ENCODE measurements around the gene CPNE7. TPM values are rescaled to one million over a fixed set of nuclear protein-coding genes. Genes with fewer than 3 reads are reported as not detected.
"Not testable (repeated sequence)": the region's sequence is repeated elsewhere in the genome, so short reads cannot be mapped to it uniquely, and the experiment has no call there.

The CPNE7 gene
- total and polyA plus RNA-seq, 10 of the 15 experiments (the other 5 are each of a cell fraction or from before 2014, with no cell fraction given) = 0.29 to 46.9 (median 17.5) TPM

GRCh38 chr16:89633064-89633631, 57.6 kb downstream of the CPNE7 start (continued):
- TF ChIP-seq ATF7 (IDR thresholded peaks at IDR 0.05; ENCODE audit: low read depth) (no peak), EGR1 (IDR thresholded peaks at IDR 0.05; ENCODE audit: borderline replicate concordance in 1 of 2, low read depth in 2 of 2, low read length in 2 of 2) (no peak)

GRCh38 chr16:89634463-89635385, 59.2 kb downstream of the CPNE7 start:
- H3K4me1 ChIP-seq (ENCODE audit: control insufficient read depth, insufficient read depth, low read length); H3K9ac ChIP-seq (ENCODE audit: control insufficient read depth, insufficient read depth, low read length); in situ Hi-C loops (cut with MboI); BruUV-seq (replicated peaks); H3K27me3 ChIP-seq (replicated peaks in 1 of 2; ENCODE audit: control insufficient read depth in 2 of 2, insufficient read depth in 2 of 2, low read length in 1 of 2); H3K4me3 ChIP-seq; H2AFZ ChIP-seq (ENCODE audit: control insufficient read depth, low read depth, low read length); intact Hi-C loops (cut with micrococcal nuclease; ENCODE audit: unreplicated experiment); CTCF ChIA-PET; DNase-seq (ENCODE audit: low read depth, low spot score); RAD21 ChIA-PET (ENCODE audit: unreplicated experiment); POLR2A ChIA-PET; H3K79me2 ChIP-seq (ENCODE audit: control insufficient read depth, insufficient read depth, low read length); ATAC-seq; H4K20me1 ChIP-seq (ENCODE audit: control insufficient read depth, insufficient read depth); H3K36me3 ChIP-seq (ENCODE audit: control insufficient read depth in 2 of 2, insufficient read depth in 2 of 2, low read length in 1 of 2); H3K9me3 ChIP-seq (replicated peaks; ENCODE audit: control insufficient read depth, insufficient read depth, low read length); SMC1A ChIA-PET (ENCODE audit: uncharacterized antibody, unreplicated experiment); H3K4me2 ChIP-seq (ENCODE audit: control insufficient read depth, insufficient read depth); H3K27ac ChIP-seq (ENCODE audit: control insufficient read depth, insufficient read depth): not testable (repeated sequence)
- WGBS (ENCODE audit: insufficient coverage, insufficient replicate concordance, low lambda C conversion rate, missing lambda C conversion rate) = 23% methylated on average over 2 of the region's 2 CpGs
- peak; percentile 85 for FAIRE-seq

- POLR2A ChIA-PET = no interaction called here
- intact Hi-C loops (cut with micrococcal nuclease; ENCODE audit: unreplicated experiment) = no loop called here
- Histone ChIP-seq H3K27ac (ENCODE audit: control insufficient read depth, insufficient read depth) (no peak overlapping the region), H3K79me2 (ENCODE audit: control insufficient read depth, insufficient read depth, low read length) (no peaks in the 10 kb centered on the region), H3K9ac (ENCODE audit: control insufficient read depth, insufficient read depth, low read length) (no peak overlapping the region), H3K4me3 (no peak overlapping the region), H2AFZ (ENCODE audit: control insufficient read depth, low read depth, low read length) (no peak overlapping the region), H3K9me3 (replicated peaks; ENCODE audit: control insufficient read depth, insufficient read depth, low read length) (peaks cover 2% of the 10 kb centered on the region; the same call in 1 of the 3 replicates), H4K20me1 (ENCODE audit: control insufficient read depth, insufficient read depth) (no peaks in the 10 kb centered on the region), H3K27me3 (replicated peaks in 1 of 2; ENCODE audit: control insufficient read depth in 2 of 2, insufficient read depth in 2 of 2, low read length in 1 of 2) (no peaks in the 10 kb centered on the region; a peak in 1 of 4 replicates), H3K4me2 (ENCODE audit: control insufficient read depth, insufficient read depth) (no peak overlapping the region), H3K36me3 (ENCODE audit: control insufficient read depth in 2 of 2, insufficient read depth in 2 of 2, low read length in 1 of 2) (no peaks in the 10 kb centered on the region), H3K4me1 (ENCODE audit: control insufficient read depth, insufficient read depth, low read length) (no peaks in the 10 kb centered on the region)
- FAIRE-seq (no peak), ATAC-seq (no peak), DNase-seq (ENCODE audit: low read depth, low spot score) (no peak)
- TF ChIP-seq NFXL1 (IDR thresholded peaks at IDR 0.05; ENCODE audit: borderline replicate concordance) (no peak), CREM (IDR thresholded peaks at IDR 0.05; ENCODE audit: low read depth) (no peak), MEF2B (IDR thresholded peaks at IDR 0.05; ENCODE audit: partially characterized antibody, poor library complexity, severe bottlenecking) (no peak), TCF12 (IDR thresholded peaks at IDR 0.05; ENCODE audit: low read depth, low read length) (no peak), CHD1 (IDR thresholded peaks at IDR 0.05; ENCODE audit: low read depth, low read length) (no peak), RAD21 (IDR thresholded peaks at IDR 0.05; ENCODE audit: insufficient read depth, low read depth, low read length) (no peak), NR2F1 (conservative IDR thresholded peaks at IDR 0.05) (no peak)
- RAD21 ChIA-PET (ENCODE audit: unreplicated experiment) = no interaction called here
- in situ Hi-C loops (cut with MboI) = no loop called here
- BruUV-seq (replicated peaks) = no TSS peak
- SMC1A ChIA-PET (ENCODE audit: uncharacterized antibody, unreplicated experiment) = no interaction called here
- CTCF ChIA-PET = no interaction called here
- WGBS (ENCODE audit: insufficient coverage, insufficient replicate concordance, low lambda C conversion rate, missing lambda C conversion rate) = 58% methylated on average over 12 of the region's 12 CpGs
Measured at GRCh38 chr16:89636663-89637062, 61.1 kb downstream of the CPNE7 start.

All from GM12878 (cell line).